Thyroid gland (tissue), 4 donors: ENCODE data around the gene KRTAP10-5.

ENCODE experiments used
- CTCF ChIP-seq, 6 experiments: fragments of 200-600 bp in 3 of 6; fragments of 450-650 bp in 3 of 6; sonication (generic) in 3 of 6; IDR thresholded peaks; one replicate each; pipeline ENCODE4 v1.5.1; 2016 to 2019; ENCODE audit warnings: antibody characterized with exemption in 6 of 6, mild to moderate bottlenecking in 2 of 6, inconsistent platforms in 1 of 6, moderate library complexity in 1 of 6
- POLR2A ChIP-seq, 2 donors: fragments of 450-650 bp; IDR thresholded peaks; one replicate each; pipeline ENCODE4 v1.6.1; 2017; ENCODE audit warnings: antibody characterized with exemption in 2 of 2, mild to moderate bottlenecking in 2 of 2, moderate library complexity in 1 of 2

- TF ChIP-seq CTCF (IDR thresholded peaks at IDR 0.05) (no peak), POLR2A (IDR thresholded peaks at IDR 0.05) (no peak)
Observed at GRCh38 chr21:44612669-44613229, 32.3 kb upstream of the KRTAP10-5 start.
